ENCODE data around the gene GRAMD1C. TPM values are rescaled to one million over a fixed set of nuclear protein-coding genes. Genes with fewer than 3 reads are reported as not detected.

Gene GRAMD1C
- total and polyA plus RNA-seq, 2 donors (not counting 1 experiment from before 2014, with no cell fraction given): 0.82 to 7.8 TPM

DNA sequence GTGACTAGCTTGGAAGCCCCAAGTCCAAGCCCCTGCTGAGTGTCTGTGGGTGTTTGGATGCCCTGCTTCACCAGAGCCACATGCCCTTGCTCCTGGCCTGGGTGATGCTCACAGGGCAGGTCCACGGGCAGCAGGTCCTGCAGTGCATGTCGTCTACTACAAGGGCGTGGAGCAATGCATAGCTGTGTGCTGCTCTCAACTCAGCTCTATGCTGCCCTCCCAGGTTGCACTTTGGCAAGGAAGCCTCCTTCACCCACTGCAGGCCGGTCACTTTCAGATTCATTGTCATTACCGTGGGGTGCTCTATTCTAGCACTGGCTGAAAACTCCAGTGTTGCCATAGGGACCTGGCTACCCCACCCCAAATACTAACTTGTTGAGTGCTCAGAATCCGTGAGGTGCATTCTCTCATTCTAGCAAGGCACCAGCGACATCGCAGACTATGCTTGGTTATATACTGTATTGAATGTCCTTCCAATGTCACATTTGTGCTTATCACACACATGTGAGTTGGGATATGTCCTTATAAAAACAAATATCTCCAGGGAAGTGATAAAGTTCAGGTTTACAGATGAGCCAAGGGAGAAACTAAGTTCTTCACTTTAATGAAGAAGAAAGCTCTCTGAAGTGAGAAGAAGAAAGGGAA lies 51.8 kb downstream of the GRAMD1C start:
- H3K79me2 ChIP-seq (ENCODE audit: control insufficient read depth, insufficient read depth, low read length): no peaks in the 10 kb centered on the region
- no peak overlapping the region for H3K4me2 ChIP-seq (ENCODE audit: extremely low read depth, insufficient read depth, low read length)
- H3K27me3 ChIP-seq (ENCODE audit: control insufficient read depth, insufficient read depth, low read length): no peaks in the 10 kb centered on the region
- H3K4me1 ChIP-seq (ENCODE audit: control insufficient read depth, extremely low read depth, insufficient read depth, low read length): no peaks in the 10 kb centered on the region
- H3K4me3 ChIP-seq (replicated peaks in 1 of 4; ENCODE audit: control extremely low read depth in 1 of 4, insufficient read depth in 1 of 4, low read depth in 3 of 4, low read length in 4 of 4): no peak overlapping the region
- H3K27ac ChIP-seq (ENCODE audit: insufficient read depth, low read length): no peak overlapping the region
- no peaks in the 10 kb centered on the region for H4K20me1 ChIP-seq (ENCODE audit: control insufficient read depth, extremely low read depth, insufficient read depth, low read length)
- no peak for TF ChIP-seq EZH2 (IDR thresholded peaks at IDR 0.05; ENCODE audit: low read length, missing control alignments)
- TF ChIP-seq, protein P1, sequence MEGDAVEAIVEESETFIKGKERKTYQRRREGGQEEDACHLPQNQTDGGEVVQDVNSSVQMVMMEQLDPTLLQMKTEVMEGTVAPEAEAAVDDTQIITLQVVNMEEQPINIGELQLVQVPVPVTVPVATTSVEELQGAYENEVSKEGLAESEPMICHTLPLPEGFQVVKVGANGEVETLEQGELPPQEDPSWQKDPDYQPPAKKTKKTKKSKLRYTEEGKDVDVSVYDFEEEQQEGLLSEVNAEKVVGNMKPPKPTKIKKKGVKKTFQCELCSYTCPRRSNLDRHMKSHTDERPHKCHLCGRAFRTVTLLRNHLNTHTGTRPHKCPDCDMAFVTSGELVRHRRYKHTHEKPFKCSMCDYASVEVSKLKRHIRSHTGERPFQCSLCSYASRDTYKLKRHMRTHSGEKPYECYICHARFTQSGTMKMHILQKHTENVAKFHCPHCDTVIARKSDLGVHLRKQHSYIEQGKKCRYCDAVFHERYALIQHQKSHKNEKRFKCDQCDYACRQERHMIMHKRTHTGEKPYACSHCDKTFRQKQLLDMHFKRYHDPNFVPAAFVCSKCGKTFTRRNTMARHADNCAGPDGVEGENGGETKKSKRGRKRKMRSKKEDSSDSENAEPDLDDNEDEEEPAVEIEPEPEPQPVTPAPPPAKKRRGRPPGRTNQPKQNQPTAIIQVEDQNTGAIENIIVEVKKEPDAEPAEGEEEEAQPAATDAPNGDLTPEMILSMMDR (conservative IDR thresholded peaks at IDR 0.05 in 1 of 2, IDR thresholded peaks at IDR 0.05 in 1 of 2; ENCODE audit: low read depth in 1 of 2, low read length in 2 of 2): no peak
- DNase-seq (ENCODE audit: low read depth in 2 of 2): no peak
- no peak overlapping the region for H3K9ac ChIP-seq (ENCODE audit: insufficient read depth, low read length)
- H2AFZ ChIP-seq (ENCODE audit: low read length): no peak overlapping the region
- no peaks in the 10 kb centered on the region for H3K9me3 ChIP-seq (ENCODE audit: control insufficient read depth, insufficient read depth, low read depth, low read length)
- H3K36me3 ChIP-seq (ENCODE audit: control insufficient read depth, insufficient read depth, low read length): no peaks in the 10 kb centered on the region

DNA sequence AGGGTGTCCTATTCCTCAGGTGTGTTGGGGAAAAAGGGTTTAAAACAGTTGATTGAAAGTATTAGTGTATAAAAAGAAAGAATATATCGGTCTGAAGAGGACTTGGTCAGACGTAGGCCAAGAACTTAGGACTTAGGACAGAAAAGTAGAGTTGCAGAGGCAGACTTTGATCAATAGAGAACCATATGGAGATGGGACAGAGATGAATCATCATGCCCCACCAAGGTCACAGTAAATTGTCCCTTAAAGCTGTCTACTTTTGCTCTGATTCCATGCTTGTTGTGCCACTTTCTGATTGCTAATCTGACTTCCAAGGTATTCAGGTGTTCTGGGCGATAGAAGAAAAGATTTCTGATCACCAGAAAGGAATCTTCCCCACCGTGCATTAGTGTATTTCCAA lies 56.3 kb downstream of the GRAMD1C start:
- H3K36me3 ChIP-seq (ENCODE audit: control insufficient read depth, insufficient read depth, low read length): no peaks in the 10 kb centered on the region
- H2AFZ ChIP-seq (ENCODE audit: low read length): no peak overlapping the region
- no peaks in the 10 kb centered on the region for H3K27me3 ChIP-seq (ENCODE audit: control insufficient read depth, insufficient read depth, low read length)
- TF ChIP-seq EZH2 (IDR thresholded peaks at IDR 0.05; ENCODE audit: low read length, missing control alignments): no peak
- TF ChIP-seq, protein P1 (conservative IDR thresholded peaks at IDR 0.05 in 1 of 2, IDR thresholded peaks at IDR 0.05 in 1 of 2; ENCODE audit: low read depth in 1 of 2, low read length in 2 of 2): no peak
- no peaks in the 10 kb centered on the region for H4K20me1 ChIP-seq (ENCODE audit: control insufficient read depth, extremely low read depth, insufficient read depth, low read length)
- H3K9ac ChIP-seq (ENCODE audit: insufficient read depth, low read length): no peak overlapping the region
- DNase-seq (ENCODE audit: low read depth in 2 of 2): no peak
- no peaks in the 10 kb centered on the region for H3K4me1 ChIP-seq (ENCODE audit: control insufficient read depth, extremely low read depth, insufficient read depth, low read length)
- H3K4me2 ChIP-seq (ENCODE audit: extremely low read depth, insufficient read depth, low read length): no peak overlapping the region
- H3K27ac ChIP-seq (ENCODE audit: insufficient read depth, low read length): no peak overlapping the region
- H3K9me3 ChIP-seq (ENCODE audit: control insufficient read depth, insufficient read depth, low read depth, low read length): no peaks in the 10 kb centered on the region
- H3K79me2 ChIP-seq (ENCODE audit: control insufficient read depth, insufficient read depth, low read length): no peaks in the 10 kb centered on the region
- H3K4me3 ChIP-seq (replicated peaks in 1 of 4; ENCODE audit: control extremely low read depth in 1 of 4, insufficient read depth in 1 of 4, low read depth in 3 of 4, low read length in 4 of 4): no peak overlapping the region

DNA sequence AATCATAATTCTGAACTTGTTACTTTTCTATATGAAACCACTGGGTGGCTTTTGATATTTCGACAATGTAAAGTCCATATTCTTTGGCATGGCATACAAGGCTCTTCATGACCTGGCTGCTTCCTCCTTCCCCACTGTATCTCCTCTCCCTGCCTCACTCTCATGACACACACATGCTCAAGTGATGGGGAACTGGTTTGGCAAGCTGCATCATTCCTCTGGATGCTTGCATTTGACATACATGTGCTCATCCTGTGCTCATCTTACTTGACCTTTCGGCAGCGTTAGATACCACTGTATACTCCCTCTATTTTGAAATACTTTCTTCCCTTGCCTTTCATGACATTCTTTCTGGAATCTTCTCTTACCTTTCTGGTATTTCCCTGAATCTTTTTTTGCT lies 57.4 kb downstream of the GRAMD1C start:
- no peaks in the 10 kb centered on the region for H3K79me2 ChIP-seq (ENCODE audit: control insufficient read depth, insufficient read depth, low read length)
- H3K4me3 ChIP-seq (replicated peaks in 1 of 4; ENCODE audit: control extremely low read depth in 1 of 4, insufficient read depth in 1 of 4, low read depth in 3 of 4, low read length in 4 of 4): no peak overlapping the region
- no peaks in the 10 kb centered on the region for H3K4me1 ChIP-seq (ENCODE audit: control insufficient read depth, extremely low read depth, insufficient read depth, low read length)
- no peak for DNase-seq (ENCODE audit: low read depth in 2 of 2)
- H3K4me2 ChIP-seq (ENCODE audit: extremely low read depth, insufficient read depth, low read length): no peak overlapping the region
- TF ChIP-seq EZH2 (IDR thresholded peaks at IDR 0.05; ENCODE audit: low read length, missing control alignments): no peak
- TF ChIP-seq, protein P1 (conservative IDR thresholded peaks at IDR 0.05 in 1 of 2, IDR thresholded peaks at IDR 0.05 in 1 of 2; ENCODE audit: low read depth in 1 of 2, low read length in 2 of 2): no peak
- H3K9ac ChIP-seq (ENCODE audit: insufficient read depth, low read length): no peak overlapping the region
- H2AFZ ChIP-seq (ENCODE audit: low read length): no peak overlapping the region
- no peaks in the 10 kb centered on the region for H3K27me3 ChIP-seq (ENCODE audit: control insufficient read depth, insufficient read depth, low read length)
- H4K20me1 ChIP-seq (ENCODE audit: control insufficient read depth, extremely low read depth, insufficient read depth, low read length): no peaks in the 10 kb centered on the region
- H3K27ac ChIP-seq (ENCODE audit: insufficient read depth, low read length): no peak overlapping the region
- no peaks in the 10 kb centered on the region for H3K36me3 ChIP-seq (ENCODE audit: control insufficient read depth, insufficient read depth, low read length)
- no peaks in the 10 kb centered on the region for H3K9me3 ChIP-seq (ENCODE audit: control insufficient read depth, insufficient read depth, low read depth, low read length)
